Fibroblast of lung (primary cell): ENCODE data around the gene CCL13.

Experiments
- EZH2 ChIP-seq: IDR thresholded peaks from 2 replicates; pipeline ENCODE4 v1.5.1; 2012; ENCODE audit warnings: low read length, control low read depth, mild to moderate bottlenecking; ENCODE audit errors: missing control alignments
- TF ChIP-seq, protein P1 (sequence below), 2 donors: IDR thresholded peaks in 1 of 2; conservative IDR thresholded peaks in 1 of 2; 1 replicate in 1 of 2; 2 replicates in 1 of 2; pipeline ENCODE4 v1.5.1; 2011 to 2012; ENCODE audit warnings: low read length in 2 of 2, control low read depth in 1 of 2, inconsistent platforms in 1 of 2, low read depth in 1 of 2, mild to moderate bottlenecking in 1 of 2

DNA sequence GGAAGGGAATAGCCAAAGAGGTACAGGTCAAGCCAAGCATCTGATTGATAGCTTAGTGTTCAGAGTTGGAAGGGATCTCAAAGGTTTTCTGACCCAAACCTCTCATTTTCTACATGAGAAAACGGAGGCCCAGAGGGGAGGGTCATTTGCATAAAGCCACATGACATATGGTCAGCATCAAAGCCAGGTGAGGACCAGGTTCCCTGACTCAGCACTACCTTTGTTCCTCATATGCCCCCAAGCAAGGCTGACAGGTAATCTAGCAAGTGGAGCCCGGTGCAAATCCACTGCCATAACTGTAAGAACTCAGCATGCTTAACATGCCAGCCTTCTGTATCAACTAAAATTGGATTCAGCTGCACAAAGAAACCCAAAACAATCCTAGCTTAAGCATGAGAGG, 35.0 kb downstream of the CCL13 start:
- TF ChIP-seq, protein P1, sequence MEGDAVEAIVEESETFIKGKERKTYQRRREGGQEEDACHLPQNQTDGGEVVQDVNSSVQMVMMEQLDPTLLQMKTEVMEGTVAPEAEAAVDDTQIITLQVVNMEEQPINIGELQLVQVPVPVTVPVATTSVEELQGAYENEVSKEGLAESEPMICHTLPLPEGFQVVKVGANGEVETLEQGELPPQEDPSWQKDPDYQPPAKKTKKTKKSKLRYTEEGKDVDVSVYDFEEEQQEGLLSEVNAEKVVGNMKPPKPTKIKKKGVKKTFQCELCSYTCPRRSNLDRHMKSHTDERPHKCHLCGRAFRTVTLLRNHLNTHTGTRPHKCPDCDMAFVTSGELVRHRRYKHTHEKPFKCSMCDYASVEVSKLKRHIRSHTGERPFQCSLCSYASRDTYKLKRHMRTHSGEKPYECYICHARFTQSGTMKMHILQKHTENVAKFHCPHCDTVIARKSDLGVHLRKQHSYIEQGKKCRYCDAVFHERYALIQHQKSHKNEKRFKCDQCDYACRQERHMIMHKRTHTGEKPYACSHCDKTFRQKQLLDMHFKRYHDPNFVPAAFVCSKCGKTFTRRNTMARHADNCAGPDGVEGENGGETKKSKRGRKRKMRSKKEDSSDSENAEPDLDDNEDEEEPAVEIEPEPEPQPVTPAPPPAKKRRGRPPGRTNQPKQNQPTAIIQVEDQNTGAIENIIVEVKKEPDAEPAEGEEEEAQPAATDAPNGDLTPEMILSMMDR (conservative IDR thresholded peaks at IDR 0.05 in 1 of 2, IDR thresholded peaks at IDR 0.05 in 1 of 2; ENCODE audit: low read depth in 1 of 2, low read length in 2 of 2): no peak
- TF ChIP-seq EZH2: no peak
